ENCODE results near the gene NFATC4.
A peak's percentile ranks its signal among the peaks of the same experiment; 100 is the strongest.

Gene NFATC4

DNA sequence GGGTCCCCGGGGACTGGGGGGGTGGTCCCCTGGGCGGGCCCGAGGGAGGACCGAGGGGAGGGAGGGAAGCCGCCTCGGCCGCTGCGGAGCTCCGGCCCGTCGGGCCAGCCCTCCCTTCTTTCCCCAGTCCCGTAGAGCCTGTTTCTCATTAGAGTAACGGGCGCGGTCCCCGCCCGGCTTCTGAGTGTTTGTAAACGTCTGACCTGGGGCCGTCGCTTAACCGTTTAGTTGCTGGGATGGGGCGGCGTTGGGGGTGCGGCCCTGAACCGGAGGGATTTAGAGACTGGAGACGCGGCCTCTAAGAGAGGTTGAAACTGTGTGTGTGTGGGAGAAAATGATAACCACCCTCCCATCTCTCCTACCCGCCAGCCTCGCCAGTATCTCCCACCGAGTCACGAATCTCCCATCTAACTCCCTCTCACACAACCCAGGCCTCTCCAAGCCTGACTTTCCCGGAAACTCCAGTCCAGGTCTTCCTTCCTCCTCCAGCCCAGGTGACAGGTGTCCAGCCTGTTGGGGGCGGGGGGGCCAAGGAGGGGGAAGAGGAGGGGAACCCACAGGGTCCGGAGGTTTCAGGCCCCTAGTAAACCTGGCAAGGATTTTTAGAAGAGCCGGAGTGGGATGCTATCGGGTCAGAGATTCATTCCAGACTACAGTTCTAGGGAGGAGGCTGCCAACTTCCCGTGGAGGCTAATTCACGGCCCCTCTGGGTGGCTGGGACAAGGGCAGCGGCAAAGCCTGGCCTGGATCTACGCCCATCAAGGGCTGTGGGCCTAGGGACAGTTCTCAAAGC lies 1.1 kb upstream of the NFATC4 start:
- DNase-seq: peak; percentile 98
- H3K4me3 ChIP-seq (ENCODE audit: low read depth, low read length): peak overlapping the region; percentile 80
- no peak for TF ChIP-seq CTCF (IDR thresholded peaks at IDR 0.05; ENCODE audit: low read depth, low read length)
- H3K27ac ChIP-seq: peak overlapping the region; percentile 94
- no peaks in the 10 kb centered on the region for H3K27me3 ChIP-seq (ENCODE audit: insufficient read depth, low read depth, severe bottlenecking)
- H3K9me3 ChIP-seq (ENCODE audit: severe bottlenecking): no peaks in the 10 kb centered on the region
- no peaks in the 10 kb centered on the region; the same call in 1 of the 2 replicates for H3K36me3 ChIP-seq

DNA sequence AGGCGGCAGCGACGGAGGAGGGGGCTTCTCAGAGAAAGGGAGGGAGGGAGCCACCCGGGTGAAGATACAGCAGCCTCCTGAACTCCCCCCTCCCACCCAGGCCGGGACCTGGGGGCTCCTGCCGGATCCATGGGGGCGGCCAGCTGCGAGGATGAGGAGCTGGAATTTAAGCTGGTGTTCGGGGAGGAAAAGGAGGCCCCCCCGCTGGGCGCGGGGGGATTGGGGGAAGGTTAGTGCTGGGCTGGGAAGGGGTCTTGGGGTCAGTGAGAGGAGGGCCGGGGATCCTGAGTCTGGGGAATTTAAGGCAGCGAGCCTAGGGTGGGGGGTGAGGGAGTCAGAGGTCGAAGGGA lies 203 bp downstream of the NFATC4 start:
- H3K27ac ChIP-seq: peak overlapping the region; percentile 94
- peak overlapping the region; percentile 80 for H3K4me3 ChIP-seq (ENCODE audit: low read depth, low read length)
- no peak for DNase-seq
- TF ChIP-seq CTCF (IDR thresholded peaks at IDR 0.05; ENCODE audit: low read depth, low read length): no peak
- H3K9me3 ChIP-seq (ENCODE audit: severe bottlenecking): no peaks in the 10 kb centered on the region
- no peaks in the 10 kb centered on the region for H3K27me3 ChIP-seq (ENCODE audit: insufficient read depth, low read depth, severe bottlenecking)
- H3K36me3 ChIP-seq: peaks cover 2% of the 10 kb centered on the region

- DNase-seq: peak; percentile 92
- H3K36me3 ChIP-seq: peaks cover 6% of the 10 kb centered on the region
- H3K27ac ChIP-seq: peak overlapping the region; percentile 94
- peak overlapping the region; percentile 80 for H3K4me3 ChIP-seq (ENCODE audit: low read depth, low read length)
- TF ChIP-seq CTCF (IDR thresholded peaks at IDR 0.05; ENCODE audit: low read depth, low read length): 0 out of 2 replicates have a peak, but pooled peaks have one; percentile 14
- no peaks in the 10 kb centered on the region for H3K27me3 ChIP-seq (ENCODE audit: insufficient read depth, low read depth, severe bottlenecking)
- H3K9me3 ChIP-seq (ENCODE audit: severe bottlenecking): no peaks in the 10 kb centered on the region
Observed at GRCh38 chr14:24368562-24369252, 723 bp downstream of the NFATC4 start.

DNA sequence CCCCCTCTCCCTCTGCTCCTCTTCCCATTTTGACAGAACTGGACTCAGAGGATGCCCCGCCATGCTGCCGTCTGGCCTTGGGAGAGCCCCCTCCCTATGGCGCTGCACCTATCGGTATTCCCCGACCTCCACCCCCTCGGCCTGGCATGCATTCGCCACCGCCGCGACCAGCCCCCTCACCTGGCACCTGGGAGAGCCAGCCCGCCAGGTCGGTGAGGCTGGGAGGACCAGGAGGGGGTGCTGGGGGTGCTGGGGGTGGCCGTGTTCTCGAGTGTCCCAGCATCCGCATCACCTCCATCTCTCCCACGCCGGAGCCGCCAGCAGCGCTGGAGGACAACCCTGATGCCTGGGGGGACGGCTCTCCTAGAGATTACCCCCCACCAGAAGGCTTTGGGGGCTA lies 1.5 kb downstream of the NFATC4 start:
- Histone ChIP-seq H3K27ac (peak overlapping the region; percentile 94), H3K4me3 (ENCODE audit: low read depth, low read length) (no peak overlapping the region), H3K27me3 (ENCODE audit: insufficient read depth, low read depth, severe bottlenecking) (no peaks in the 10 kb centered on the region), H3K36me3 (peaks cover 6% of the 10 kb centered on the region), H3K9me3 (ENCODE audit: severe bottlenecking) (no peaks in the 10 kb centered on the region)
- DNase-seq: no peak
- TF ChIP-seq CTCF (IDR thresholded peaks at IDR 0.05; ENCODE audit: low read depth, low read length): no peak

GRCh38 chr14:24369907-24370687 lies 2.1 kb downstream of the NFATC4 start:
- no peak for TF ChIP-seq CTCF (IDR thresholded peaks at IDR 0.05; ENCODE audit: low read depth, low read length)
- H3K27ac ChIP-seq: peak overlapping the region; percentile 94
- H3K36me3 ChIP-seq: peaks cover 6% of the 10 kb centered on the region
- no peaks in the 10 kb centered on the region for H3K9me3 ChIP-seq (ENCODE audit: severe bottlenecking)
- no peaks in the 10 kb centered on the region for H3K27me3 ChIP-seq (ENCODE audit: insufficient read depth, low read depth, severe bottlenecking)
- DNase-seq: no peak
- H3K4me3 ChIP-seq (ENCODE audit: low read depth, low read length): no peak overlapping the region
